SH-SY5Y (cell line): ENCODE measurements around the gene CCL21.

ENCODE experiments used
- GATA2 ChIP-seq: IDR thresholded peaks from 2 replicates; pipeline ENCODE4 v1.6.1; 2011; ENCODE audit warnings: mild to moderate bottlenecking, low read depth, low read length
- GATA3 ChIP-seq: IDR thresholded peaks from 2 replicates; pipeline ENCODE4 v1.6.1; 2011; ENCODE audit warnings: low read depth, mild to moderate bottlenecking, low read length, moderate library complexity

Gene CCL21

GRCh38 chr9:34714007-34714406 is 4.1 kb upstream of the CCL21 start:
- TF ChIP-seq GATA3 (no peak), GATA2 (no peak)

- TF ChIP-seq GATA3, result no peak
- TF ChIP-seq GATA2, result no peak
Measured at GRCh38 chr9:34712140-34712539, 2.2 kb upstream of the CCL21 start.

- TF ChIP-seq GATA2, result no peak
Measured at GRCh38 chr9:34709196-34709978, 549 bp downstream of the CCL21 start.

GRCh38 chr9:34707130-34707529 is 2.8 kb downstream of the CCL21 start:
- TF ChIP-seq GATA3 (no peak), GATA2 (no peak)

GRCh38 chr9:34701769-34702736 is 7.9 kb downstream of the CCL21 start:
- TF ChIP-seq GATA2 (no peak), GATA3 (no peak)

- TF ChIP-seq GATA2 (no peak), GATA3 (no peak)
Measured at GRCh38 chr9:34701023-34701768, 8.7 kb downstream of the CCL21 start.

- TF ChIP-seq GATA3 (no peak), GATA2 (no peak)
Measured at GRCh38 chr9:34694811-34695210, 15.1 kb downstream of the CCL21 start.

GRCh38 chr9:34693560-34693959 is 16.4 kb downstream of the CCL21 start:
- TF ChIP-seq GATA3, result no peak
- no peak for TF ChIP-seq GATA2

DNA sequence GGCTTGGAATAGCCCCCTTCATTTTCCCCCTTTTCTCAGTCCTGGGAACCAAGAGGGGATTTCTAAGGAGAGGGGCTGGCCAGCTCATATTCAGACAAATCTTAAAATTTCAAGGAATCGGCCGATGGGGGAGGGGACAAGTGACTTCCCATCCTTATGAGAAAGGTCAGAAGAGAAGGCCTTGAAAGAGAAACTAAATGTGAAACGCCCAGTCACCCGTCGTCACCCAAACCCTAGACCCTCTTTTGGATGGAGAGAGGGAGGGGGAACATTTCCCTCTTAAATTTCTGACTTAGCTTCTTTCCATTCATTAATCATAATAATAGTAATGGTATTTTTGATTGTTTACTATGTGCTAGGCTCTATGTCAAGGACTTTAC is 18.0 kb downstream of the CCL21 start:
- TF ChIP-seq GATA2 (no peak), GATA3 (no peak)

GRCh38 chr9:34690983-34691935 is 18.7 kb downstream of the CCL21 start, which contains the start of gene CCL19:
CCL19 (minus strand) TSS chr9:34691276; CDS start chr9:34691139, 137 bp downstream.
- TF ChIP-seq GATA3 (no peak), GATA2 (no peak)

DNA sequence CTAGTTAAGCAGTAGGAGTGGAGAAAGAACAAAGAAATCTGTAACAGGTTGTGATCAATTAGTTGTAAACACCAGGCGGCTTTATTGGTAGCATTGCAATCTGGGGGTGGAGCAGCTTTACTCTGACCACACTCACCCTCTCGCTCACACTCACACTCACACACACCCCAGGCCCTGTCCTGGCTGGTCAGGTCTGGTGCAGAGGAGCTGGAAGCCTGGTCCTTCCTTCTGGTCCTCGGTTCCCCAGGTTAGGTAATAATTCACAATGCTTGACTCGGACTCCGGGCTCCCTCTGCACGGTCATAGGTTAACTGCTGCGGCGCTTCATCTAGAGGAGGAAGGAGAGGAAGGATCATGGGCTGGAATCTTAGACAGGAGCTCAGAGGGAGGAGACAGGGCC is 20.4 kb downstream of the CCL21 start:
- TF ChIP-seq GATA3, result no peak
- no peak for TF ChIP-seq GATA2

DNA sequence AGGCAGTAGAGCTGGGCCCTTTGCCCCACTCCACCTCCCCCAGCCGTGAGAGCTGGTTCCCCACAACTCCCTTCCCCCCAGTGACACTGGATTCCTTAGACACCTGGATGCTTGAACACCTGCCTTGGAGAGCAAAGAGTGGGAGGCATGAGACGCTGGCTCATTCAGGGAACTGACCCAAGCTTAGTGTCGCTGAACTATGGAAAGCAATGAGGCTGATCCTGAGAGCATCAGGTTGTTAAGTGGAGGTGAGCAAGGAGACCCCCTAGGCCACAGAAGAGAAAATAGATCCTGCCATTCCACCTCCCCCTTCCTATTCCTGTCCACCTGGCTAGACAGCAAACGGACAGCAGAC is 20.8 kb downstream of the CCL21 start:
- TF ChIP-seq GATA3 (no peak), GATA2 (no peak)

GRCh38 chr9:34688329-34689115 is 21.4 kb downstream of the CCL21 start:
- TF ChIP-seq GATA3 (no peak), GATA2 (no peak)

- TF ChIP-seq GATA3 (no peak), GATA2 (no peak)
Measured at GRCh38 chr9:34687276-34688030, 22.5 kb downstream of the CCL21 start.
